GM23338 (cell line): Measurements from ENCODE around the gene PRDX4. TPM values are rescaled to one million over a fixed set of nuclear protein-coding genes. Genes with fewer than 3 reads are reported as not detected.

Source experiments
- ATAC-seq: fragments of 200-7000 bp; cut with Tn5 transposase; 3 replicates; pipeline ENCODE4 v1.9.1; 2020
- DNase-seq: peaks from one replicate; pipeline ENCODE4 v3.0.0-alpha.2; 2015; ENCODE audit warnings: low spot score
- H2AFZ ChIP-seq: fragments of 200-600 bp; sonication (generic); 2 replicates; pipeline ENCODE4 v1.8.0; 2016; ENCODE audit warnings: antibody characterized with exemption, mild to moderate bottlenecking, moderate library complexity
- H3F3A ChIP-seq: fragments of 200-600 bp; sonication (generic); replicated peaks from 2 replicates; pipeline ENCODE4 v1.8.0; 2017; ENCODE audit warnings: antibody characterized with exemption, mixed run types, low read depth
- H3K27ac ChIP-seq: fragments of 200-600 bp; sonication (generic); 2 replicates; pipeline ENCODE4 v1.6.1; 2016; ENCODE audit warnings: low read depth
- H3K27me3 ChIP-seq: fragments of 200-600 bp; sonication (generic); 2 replicates; pipeline ENCODE4 v1.8.0; 2016; ENCODE audit warnings: mild to moderate bottlenecking, mixed run types, moderate library complexity; ENCODE audit not compliant: insufficient read depth
- H3K36me3 ChIP-seq: fragments of 200-600 bp; sonication (generic); 2 replicates; pipeline ENCODE4 v1.8.0; 2016; ENCODE audit warnings: mild to moderate bottlenecking; ENCODE audit not compliant: insufficient read depth
- H3K4me1 ChIP-seq: fragments of 200-600 bp; sonication (generic); 2 replicates; pipeline ENCODE4 v1.8.0; 2016; ENCODE audit warnings: mild to moderate bottlenecking, moderate library complexity; ENCODE audit not compliant: insufficient read depth
- H3K4me2 ChIP-seq: fragments of 200-600 bp; sonication (generic); 2 replicates; pipeline ENCODE4 v1.7.1; 2017; ENCODE audit warnings: mixed run types
- H3K4me3 ChIP-seq: fragments of 200-600 bp; sonication (generic); 2 replicates; pipeline ENCODE4 v1.6.1; 2016; ENCODE audit warnings: mixed run types
- H3K79me2 ChIP-seq: fragments of 200-600 bp; sonication (generic); replicated peaks from 2 replicates; pipeline ENCODE4 v1.8.0; 2017; ENCODE audit warnings: mild to moderate bottlenecking; ENCODE audit not compliant: insufficient read depth
- H3K9me2 ChIP-seq: fragments of 200-600 bp; sonication (generic); 2 replicates; pipeline ENCODE4 v1.8.0; 2017; ENCODE audit not compliant: insufficient read depth
- H4K20me1 ChIP-seq: fragments of 200-600 bp; sonication (generic); replicated peaks from 2 replicates; pipeline ENCODE4 v1.8.0; 2017; ENCODE audit warnings: mild to moderate bottlenecking; ENCODE audit not compliant: insufficient read depth
- H3K27ac Mint-ChIP-seq: 2 replicates; pipeline ENCODE4 v1.8.0; 2020; ENCODE audit warnings: inconsistent platforms, mild to moderate bottlenecking, moderate library complexity, mixed read lengths
- H3K27me3 Mint-ChIP-seq: 3 replicates; pipeline ENCODE4 v1.8.0; 2022; ENCODE audit warnings: low read depth, mild to moderate bottlenecking, moderate library complexity, mixed read lengths, inconsistent platforms; ENCODE audit not compliant: insufficient read depth, poor library complexity
- H3K36me3 Mint-ChIP-seq: 3 replicates; pipeline ENCODE4 v1.8.0; 2021; ENCODE audit warnings: low read depth, mild to moderate bottlenecking, inconsistent platforms, moderate library complexity, mixed read lengths
- H3K4me1 Mint-ChIP-seq: 3 replicates; pipeline ENCODE4 v1.8.0; 2020; ENCODE audit warnings: mild to moderate bottlenecking, inconsistent platforms, mixed read lengths
- H3K4me3 Mint-ChIP-seq: 3 replicates; pipeline ENCODE4 v1.8.0; 2021; ENCODE audit warnings: moderate library complexity, mild to moderate bottlenecking, inconsistent platforms, mixed read lengths
- H3K9me3 Mint-ChIP-seq: 3 replicates; pipeline ENCODE4 v1.8.0; 2020; ENCODE audit warnings: moderate library complexity, mild to moderate bottlenecking, inconsistent platforms, mixed read lengths
- CREB1 ChIP-seq: fragments of 250-450 bp; sonication (Bioruptor Pico); IDR thresholded peaks from 2 replicates; pipeline ENCODE4 v1.5.0; 2020; ENCODE audit warnings: low read depth, mild to moderate bottlenecking, moderate library complexity
- ETS1 ChIP-seq: IDR thresholded peaks from 2 replicates; pipeline ENCODE4 v1.6.1; 2016; ENCODE audit warnings: antibody characterized with exemption
- EZH2 ChIP-seq: fragments of 200-600 bp; sonication (generic); IDR thresholded peaks from one replicate; pipeline ENCODE4 v1.8.0; 2017; ENCODE audit warnings: antibody characterized with exemption, mild to moderate bottlenecking, low read depth; ENCODE audit not compliant: unreplicated experiment
- EZH2phosphoT487 ChIP-seq: fragments of 200-600 bp; sonication (generic); IDR thresholded peaks from one replicate; pipeline ENCODE4 v1.8.1; 2018; ENCODE audit warnings: antibody characterized with exemption; ENCODE audit not compliant: unreplicated experiment
- JUNB ChIP-seq: IDR thresholded peaks from one replicate; pipeline ENCODE4 v1.6.1; 2016; ENCODE audit warnings: antibody characterized with exemption; ENCODE audit not compliant: unreplicated experiment
- NANOG ChIP-seq: IDR thresholded peaks from 2 replicates; pipeline ENCODE4 v1.6.1; 2016; ENCODE audit warnings: antibody characterized with exemption, borderline replicate concordance
- POLR2AphosphoS5 ChIP-seq: IDR thresholded peaks from 2 replicates; pipeline ENCODE4 v1.6.1; 2016; ENCODE audit warnings: antibody characterized with exemption, low read depth
- REST ChIP-seq: IDR thresholded peaks from one replicate; pipeline ENCODE4 v1.6.1; 2018; ENCODE audit warnings: antibody characterized with exemption; ENCODE audit not compliant: unreplicated experiment
- STAT1 ChIP-seq: IDR thresholded peaks from one replicate; pipeline ENCODE4 v1.6.1; 2016; ENCODE audit warnings: antibody characterized with exemption; ENCODE audit not compliant: unreplicated experiment
- ZNF114 ChIP-seq: fragments of 250-450 bp; sonication (Bioruptor Pico); IDR thresholded peaks from 2 replicates; pipeline ENCODE4 v1.5.0; 2020; ENCODE audit warnings: mild to moderate bottlenecking, moderate library complexity
- ZNF331 ChIP-seq: fragments of 250-450 bp; sonication (Bioruptor Pico); IDR thresholded peaks from 2 replicates; pipeline ENCODE4 v1.5.0; 2020; ENCODE audit warnings: low read depth, mild to moderate bottlenecking, moderate library complexity
- polyA plus RNA-seq: library from polyadenylated mRNA; unstranded; fragments of >200 nt; fragmentation: Nextera tagmentation; extraction: Ambion mirVana; gene quantifications from 2 replicates; pipeline ENCODE4 v1.2.1, GENCODE V29; 2016
- total RNA-seq: library from RNA; depleted of rRNA; stranded (reverse); fragments of >200 nt; shearing (Covaris generic); gene quantifications from 2 replicates; pipeline ENCODE4 v1.2.3, GENCODE V29; 2014
- TF ChIP-seq, protein P1 (sequence below): fragments of 250-450 bp; sonication (Bioruptor Pico); IDR thresholded peaks from 2 replicates; pipeline ENCODE4 v1.5.0; 2020; ENCODE audit warnings: mild to moderate bottlenecking, moderate library complexity
- TF ChIP-seq, protein P2 (sequence below), 2 experiments: fragments of 200-600 bp in 1 of 2; sonication (generic) in 1 of 2; conservative IDR thresholded peaks; 2 replicates each; pipeline versions ENCODE4 v1.5.1 to v1.6.1; 2016 to 2017; ENCODE audit warnings: antibody characterized with exemption in 2 of 2, low read depth in 2 of 2, mild to moderate bottlenecking in 2 of 2, moderate library complexity in 1 of 2

PRDX4 gene
- total and polyA plus RNA-seq, 2 experiments from 2014 or later: 101 to 139 TPM

DNA sequence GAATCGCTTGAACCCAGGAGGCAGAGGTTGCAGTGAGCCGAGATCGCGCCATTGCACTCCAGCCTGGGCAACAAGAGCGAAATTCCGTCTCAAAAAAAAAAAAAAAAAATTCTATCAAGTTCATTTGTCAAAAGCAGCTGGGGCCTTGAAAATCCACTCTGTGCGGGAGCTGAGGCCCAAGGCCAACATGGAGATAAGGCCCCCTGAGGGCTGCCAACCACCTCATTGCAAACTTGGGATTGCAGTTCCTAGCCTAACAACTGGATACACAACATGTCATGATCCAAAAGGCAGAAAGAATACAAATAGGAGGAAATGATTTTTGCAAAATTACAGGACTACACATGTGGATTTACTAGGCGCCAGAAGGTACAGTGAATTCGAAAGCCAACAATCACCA, 22.5 kb upstream of the PRDX4 start:
- no peak overlapping the region for H3K4me2 ChIP-seq
- H3K79me2 ChIP-seq: no peaks in the 10 kb centered on the region
- H3K36me3 Mint-ChIP-seq: peaks cover 6% of the 10 kb centered on the region; the same call in 1 of the 3 replicates
- no peak overlapping the region for H3K4me3 Mint-ChIP-seq
- H3K27me3 Mint-ChIP-seq: no peaks in the 10 kb centered on the region
- no peak overlapping the region for H3K27ac Mint-ChIP-seq
- no peaks in the 10 kb centered on the region for H3K36me3 ChIP-seq
- TF ChIP-seq EZH2phosphoT487: no peak
- no peak for TF ChIP-seq REST
- no peak for TF ChIP-seq POLR2AphosphoS5
- no peak for TF ChIP-seq EZH2
- TF ChIP-seq CREB1: no peak
- TF ChIP-seq JUNB: no peak
- TF ChIP-seq NANOG: no peak
- TF ChIP-seq, protein P1, sequence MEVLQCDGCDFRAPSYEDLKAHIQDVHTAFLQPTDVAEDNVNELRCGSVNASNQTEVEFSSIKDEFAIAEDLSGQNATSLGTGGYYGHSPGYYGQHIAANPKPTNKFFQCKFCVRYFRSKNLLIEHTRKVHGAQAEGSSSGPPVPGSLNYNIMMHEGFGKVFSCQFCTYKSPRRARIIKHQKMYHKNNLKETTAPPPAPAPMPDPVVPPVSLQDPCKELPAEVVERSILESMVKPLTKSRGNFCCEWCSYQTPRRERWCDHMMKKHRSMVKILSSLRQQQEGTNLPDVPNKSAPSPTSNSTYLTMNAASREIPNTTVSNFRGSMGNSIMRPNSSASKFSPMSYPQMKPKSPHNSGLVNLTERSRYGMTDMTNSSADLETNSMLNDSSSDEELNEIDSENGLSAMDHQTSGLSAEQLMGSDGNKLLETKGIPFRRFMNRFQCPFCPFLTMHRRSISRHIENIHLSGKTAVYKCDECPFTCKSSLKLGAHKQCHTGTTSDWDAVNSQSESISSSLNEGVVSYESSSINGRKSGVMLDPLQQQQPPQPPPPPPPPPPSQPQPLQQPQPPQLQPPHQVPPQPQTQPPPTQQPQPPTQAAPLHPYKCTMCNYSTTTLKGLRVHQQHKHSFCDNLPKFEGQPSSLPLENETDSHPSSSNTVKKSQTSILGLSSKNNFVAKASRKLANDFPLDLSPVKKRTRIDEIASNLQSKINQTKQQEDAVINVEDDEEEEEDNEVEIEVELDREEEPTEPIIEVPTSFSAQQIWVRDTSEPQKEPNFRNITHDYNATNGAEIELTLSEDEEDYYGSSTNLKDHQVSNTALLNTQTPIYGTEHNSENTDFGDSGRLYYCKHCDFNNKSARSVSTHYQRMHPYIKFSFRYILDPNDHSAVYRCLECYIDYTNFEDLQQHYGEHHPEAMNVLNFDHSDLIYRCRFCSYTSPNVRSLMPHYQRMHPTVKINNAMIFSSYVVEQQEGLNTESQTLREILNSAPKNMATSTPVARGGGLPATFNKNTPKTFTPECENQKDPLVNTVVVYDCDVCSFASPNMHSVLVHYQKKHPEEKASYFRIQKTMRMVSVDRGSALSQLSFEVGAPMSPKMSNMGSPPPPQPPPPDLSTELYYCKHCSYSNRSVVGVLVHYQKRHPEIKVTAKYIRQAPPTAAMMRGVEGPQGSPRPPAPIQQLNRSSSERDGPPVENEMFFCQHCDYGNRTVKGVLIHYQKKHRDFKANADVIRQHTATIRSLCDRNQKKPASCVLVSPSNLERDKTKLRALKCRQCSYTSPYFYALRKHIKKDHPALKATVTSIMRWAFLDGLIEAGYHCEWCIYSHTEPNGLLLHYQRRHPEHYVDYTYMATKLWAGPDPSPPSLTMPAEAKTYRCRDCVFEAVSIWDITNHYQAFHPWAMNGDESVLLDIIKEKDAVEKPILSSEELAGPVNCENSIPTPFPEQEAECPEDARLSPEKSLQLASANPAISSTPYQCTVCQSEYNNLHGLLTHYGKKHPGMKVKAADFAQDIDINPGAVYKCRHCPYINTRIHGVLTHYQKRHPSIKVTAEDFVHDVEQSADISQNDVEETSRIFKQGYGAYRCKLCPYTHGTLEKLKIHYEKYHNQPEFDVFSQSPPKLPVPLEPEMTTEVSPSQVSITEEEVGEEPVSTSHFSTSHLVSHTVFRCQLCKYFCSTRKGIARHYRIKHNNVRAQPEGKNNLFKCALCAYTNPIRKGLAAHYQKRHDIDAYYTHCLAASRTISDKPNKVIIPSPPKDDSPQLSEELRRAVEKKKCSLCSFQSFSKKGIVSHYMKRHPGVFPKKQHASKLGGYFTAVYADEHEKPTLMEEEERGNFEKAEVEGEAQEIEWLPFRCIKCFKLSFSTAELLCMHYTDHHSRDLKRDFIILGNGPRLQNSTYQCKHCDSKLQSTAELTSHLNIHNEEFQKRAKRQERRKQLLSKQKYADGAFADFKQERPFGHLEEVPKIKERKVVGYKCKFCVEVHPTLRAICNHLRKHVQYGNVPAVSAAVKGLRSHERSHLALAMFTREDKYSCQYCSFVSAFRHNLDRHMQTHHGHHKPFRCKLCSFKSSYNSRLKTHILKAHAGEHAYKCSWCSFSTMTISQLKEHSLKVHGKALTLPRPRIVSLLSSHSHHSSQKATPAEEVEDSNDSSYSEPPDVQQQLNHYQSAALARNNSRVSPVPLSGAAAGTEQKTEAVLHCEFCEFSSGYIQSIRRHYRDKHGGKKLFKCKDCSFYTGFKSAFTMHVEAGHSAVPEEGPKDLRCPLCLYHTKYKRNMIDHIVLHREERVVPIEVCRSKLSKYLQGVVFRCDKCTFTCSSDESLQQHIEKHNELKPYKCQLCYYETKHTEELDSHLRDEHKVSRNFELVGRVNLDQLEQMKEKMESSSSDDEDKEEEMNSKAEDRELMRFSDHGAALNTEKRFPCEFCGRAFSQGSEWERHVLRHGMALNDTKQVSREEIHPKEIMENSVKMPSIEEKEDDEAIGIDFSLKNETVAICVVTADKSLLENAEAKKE (CRISPR knock-in tag): no peak
- no peak for TF ChIP-seq ETS1
- TF ChIP-seq ZNF331 (CRISPR knock-in tag): no peak
- no peak for TF ChIP-seq ZNF114 (CRISPR knock-in tag)
- TF ChIP-seq, protein P2, sequence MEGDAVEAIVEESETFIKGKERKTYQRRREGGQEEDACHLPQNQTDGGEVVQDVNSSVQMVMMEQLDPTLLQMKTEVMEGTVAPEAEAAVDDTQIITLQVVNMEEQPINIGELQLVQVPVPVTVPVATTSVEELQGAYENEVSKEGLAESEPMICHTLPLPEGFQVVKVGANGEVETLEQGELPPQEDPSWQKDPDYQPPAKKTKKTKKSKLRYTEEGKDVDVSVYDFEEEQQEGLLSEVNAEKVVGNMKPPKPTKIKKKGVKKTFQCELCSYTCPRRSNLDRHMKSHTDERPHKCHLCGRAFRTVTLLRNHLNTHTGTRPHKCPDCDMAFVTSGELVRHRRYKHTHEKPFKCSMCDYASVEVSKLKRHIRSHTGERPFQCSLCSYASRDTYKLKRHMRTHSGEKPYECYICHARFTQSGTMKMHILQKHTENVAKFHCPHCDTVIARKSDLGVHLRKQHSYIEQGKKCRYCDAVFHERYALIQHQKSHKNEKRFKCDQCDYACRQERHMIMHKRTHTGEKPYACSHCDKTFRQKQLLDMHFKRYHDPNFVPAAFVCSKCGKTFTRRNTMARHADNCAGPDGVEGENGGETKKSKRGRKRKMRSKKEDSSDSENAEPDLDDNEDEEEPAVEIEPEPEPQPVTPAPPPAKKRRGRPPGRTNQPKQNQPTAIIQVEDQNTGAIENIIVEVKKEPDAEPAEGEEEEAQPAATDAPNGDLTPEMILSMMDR (conservative IDR thresholded peaks at IDR 0.05; ENCODE audit: low read depth in 2 of 2): no peak
- TF ChIP-seq STAT1: no peak
- no peaks in the 10 kb centered on the region for H3K4me1 ChIP-seq
- H3K27me3 ChIP-seq: no peaks in the 10 kb centered on the region
- H2AFZ ChIP-seq: no peak overlapping the region
- no peaks in the 10 kb centered on the region for H3K4me1 Mint-ChIP-seq
- DNase-seq (no peak), ATAC-seq (no peak)
- H3K4me3 ChIP-seq: no peak overlapping the region
- H3F3A ChIP-seq: no peaks in the 10 kb centered on the region
- no peak overlapping the region for H3K27ac ChIP-seq
- peaks cover 7% of the 10 kb centered on the region for H3K9me3 Mint-ChIP-seq
- H3K9me2 ChIP-seq: no peaks in the 10 kb centered on the region
- H4K20me1 ChIP-seq: no peaks in the 10 kb centered on the region
